Smooth muscle cell of the brain vasculature (primary cell): ENCODE results near the gene MNDA.

Experiments used
- DNase-seq: peaks from one replicate; pipeline ENCODE4 v3.0.0-alpha.2; 2012; ENCODE audit warnings: low read depth, low spot score

MNDA gene

DNA sequence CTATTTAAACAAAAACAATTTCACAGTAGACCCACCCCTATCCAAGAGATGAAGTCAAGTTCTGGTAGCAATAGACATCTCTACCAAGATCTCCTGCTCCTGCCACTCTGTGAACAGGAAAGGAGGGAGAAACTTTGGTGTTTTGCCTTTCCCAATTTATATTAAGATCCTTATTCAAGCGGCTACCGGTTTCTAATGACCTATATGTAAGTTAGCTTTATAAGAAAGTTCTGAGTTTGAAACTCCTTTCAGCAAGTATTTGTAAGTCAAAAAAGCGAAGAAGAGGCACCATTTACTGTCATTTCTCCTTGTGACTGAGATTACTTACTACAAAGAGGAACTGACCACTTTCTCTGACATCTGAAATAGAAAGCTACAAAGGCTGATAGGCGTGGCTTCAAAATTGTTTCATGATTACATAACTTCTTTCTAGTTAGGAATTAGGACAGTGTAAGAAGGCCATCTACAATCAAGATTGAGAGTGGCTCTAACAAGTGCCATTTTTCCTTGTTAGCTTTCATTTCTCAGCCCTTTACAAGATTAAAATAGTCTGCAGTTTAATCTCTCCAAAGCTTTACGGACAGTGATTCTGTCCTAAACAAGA, at the start of gene MNDA:
Gene MNDA (plus strand): TSS at position 448 of the 604 bp plus-strand sequence. CDS start 10,803 bp downstream, outside the sequence.
- DNase-seq: no peak

DNA sequence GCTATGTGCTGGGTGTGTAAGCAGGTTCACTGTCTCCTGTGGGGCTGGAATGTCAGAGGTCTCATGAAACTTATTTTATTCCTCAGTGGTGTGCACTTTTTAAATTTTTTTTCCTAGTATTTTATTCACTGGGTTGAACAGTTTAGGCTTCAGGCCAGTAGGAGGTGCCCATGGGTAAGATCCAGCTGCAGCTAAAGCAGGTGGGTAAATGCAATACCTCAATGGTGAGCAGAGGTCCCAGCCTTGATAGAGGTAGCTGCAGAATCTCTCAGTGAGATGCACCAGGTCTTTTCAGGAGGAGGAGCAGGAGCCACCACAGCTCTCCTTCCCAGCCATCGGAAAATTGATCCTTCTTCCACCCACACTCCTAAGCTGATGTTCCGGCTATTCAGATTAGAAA, 37.5 kb upstream of the MNDA start:
- DNase-seq: no peak

DNA sequence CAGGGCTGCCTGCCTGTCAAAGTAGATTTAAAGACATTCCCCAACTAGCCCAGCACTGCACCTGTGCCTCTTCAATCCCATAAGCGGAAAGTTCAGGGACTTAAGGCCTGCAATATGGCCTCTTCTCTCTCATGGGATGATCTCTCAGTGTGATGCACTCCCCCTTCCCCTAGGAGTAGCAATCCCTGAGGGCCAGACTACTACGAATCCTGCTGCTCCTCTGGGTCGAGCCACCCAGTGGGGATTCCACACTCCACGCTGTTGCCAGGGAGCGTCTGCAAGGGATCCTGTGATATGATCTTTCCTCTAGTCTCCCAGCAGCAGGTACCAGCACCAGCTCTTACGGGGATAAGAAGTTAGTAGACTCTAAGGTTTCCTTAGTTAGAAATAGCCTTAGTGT, 36.9 kb upstream of the MNDA start:
- DNase-seq: no peak

DNA sequence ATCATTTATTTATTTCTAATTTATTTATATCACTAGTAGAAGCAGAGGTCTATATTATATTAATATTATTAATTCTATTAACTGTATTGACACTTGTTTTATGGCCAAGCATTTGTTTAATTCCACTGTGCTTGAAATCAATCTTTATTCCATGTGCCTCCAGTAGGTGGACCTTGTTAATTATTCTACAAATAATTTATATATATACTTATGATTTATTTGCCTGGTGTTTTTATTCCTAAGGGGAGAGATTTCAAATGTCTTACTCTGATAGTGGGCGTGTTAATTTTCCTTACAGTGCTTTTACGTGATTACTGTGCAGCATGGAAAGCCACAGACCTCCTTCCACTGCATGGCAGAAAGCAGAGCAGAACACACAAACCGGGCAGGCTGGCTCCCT, 32.6 kb upstream of the MNDA start:
- no peak for DNase-seq

DNA sequence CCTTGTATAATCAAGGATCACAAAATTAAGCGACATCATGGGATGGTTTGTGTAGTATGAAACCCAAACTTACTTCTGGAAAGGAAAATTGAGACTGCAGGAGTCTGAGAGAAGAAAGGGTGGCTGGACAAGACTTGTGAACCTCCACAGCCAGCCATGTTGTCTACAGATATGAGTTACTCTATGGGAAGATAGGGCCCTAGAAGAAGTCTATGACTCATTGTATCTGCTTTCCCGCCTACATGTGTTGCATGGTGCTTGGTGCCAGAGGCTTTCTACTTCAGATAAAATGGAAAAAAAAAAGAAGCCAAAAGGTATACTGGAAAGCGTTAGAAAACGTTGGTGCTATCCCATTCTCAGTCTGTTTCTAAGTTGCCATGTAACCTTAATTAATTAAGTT, 31.5 kb upstream of the MNDA start:
- DNase-seq: no peak

DNA sequence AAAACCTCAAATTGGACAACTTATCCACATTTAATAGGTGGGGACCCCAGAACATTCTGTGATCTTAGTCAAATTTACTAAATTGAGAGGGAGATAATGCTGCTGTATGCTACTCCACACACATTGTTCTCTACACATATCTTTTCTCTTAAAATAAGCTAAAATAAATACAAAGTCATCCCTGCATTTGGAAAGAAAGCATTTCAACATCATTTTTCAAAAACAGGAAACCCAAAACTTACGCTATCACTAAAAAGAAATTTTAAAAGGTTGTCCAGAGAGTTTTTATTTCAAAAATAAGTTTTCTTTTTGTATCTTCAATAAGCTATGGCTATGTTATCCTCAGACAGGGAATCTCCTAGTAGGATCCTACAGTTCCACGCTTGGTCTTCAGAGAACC, 30.6 kb upstream of the MNDA start:
- DNase-seq: no peak

DNA sequence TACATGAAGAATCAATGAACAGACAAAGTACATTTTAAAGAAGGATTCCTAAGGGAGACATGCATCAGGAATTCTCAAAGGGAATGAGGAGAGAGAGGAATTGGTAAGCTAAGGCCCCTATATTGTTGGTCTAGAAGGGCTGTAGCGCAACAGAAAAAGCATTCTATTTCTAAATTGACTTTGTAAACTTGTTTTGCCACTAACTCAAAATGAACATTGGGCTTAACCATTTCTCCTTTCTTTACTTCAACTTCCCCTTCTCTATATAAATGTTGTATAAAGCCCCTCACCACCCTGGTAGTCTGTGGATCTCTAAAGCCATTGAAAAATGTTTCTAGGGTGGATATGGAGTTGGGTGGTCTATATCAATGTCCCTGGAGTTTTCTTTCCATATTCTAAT, 29.8 kb upstream of the MNDA start:
- no peak for DNase-seq

DNA sequence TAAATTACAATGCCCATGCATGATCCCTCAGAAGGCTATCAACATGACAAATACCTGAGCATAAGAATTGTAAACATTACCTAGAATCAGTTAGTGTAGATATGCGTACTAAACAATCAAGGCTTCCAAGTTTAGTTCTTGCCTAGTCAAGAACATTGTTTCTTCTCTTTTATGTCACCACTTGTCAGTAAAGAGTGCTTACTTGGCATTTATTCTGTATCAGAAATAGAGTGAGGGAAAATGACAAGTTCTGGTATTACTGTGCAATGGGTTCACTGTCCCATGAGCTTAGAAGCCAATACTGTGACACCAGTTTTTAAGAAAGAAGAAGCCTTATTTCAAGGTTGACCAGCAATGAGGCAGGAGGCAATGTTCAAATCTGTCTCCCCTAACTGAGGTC, 27.5 kb upstream of the MNDA start:
- no peak for DNase-seq

DNA sequence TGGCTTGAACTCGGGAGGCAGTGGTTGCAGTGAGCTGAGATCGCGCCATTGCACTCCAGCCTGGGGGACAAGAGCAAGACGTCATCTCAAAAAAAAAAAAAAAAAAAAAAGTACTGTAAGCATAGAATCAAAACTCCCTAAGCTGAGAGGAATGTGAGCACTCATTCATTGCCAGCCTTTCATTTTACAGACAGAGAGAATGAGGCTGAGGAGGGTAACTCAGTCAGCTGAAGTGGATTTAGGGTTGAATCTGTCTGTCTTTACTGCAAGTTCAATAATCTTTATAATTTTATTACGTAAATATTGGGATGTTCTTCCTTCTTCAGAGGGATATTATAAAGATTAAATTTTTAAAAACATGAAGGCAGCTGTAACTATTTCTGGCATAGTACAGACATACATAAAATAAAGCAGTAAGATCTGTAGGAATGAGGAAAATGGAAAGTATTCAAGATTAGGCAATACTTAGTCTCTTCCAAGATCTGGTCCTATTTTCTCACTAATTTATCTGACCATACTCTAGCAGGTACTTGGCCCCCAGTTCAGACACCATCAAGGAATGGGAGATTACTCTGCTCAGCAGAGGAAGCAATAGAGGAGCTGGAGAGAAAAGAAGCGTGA, 24.1 kb upstream of the MNDA start:
- no peak for DNase-seq

DNA sequence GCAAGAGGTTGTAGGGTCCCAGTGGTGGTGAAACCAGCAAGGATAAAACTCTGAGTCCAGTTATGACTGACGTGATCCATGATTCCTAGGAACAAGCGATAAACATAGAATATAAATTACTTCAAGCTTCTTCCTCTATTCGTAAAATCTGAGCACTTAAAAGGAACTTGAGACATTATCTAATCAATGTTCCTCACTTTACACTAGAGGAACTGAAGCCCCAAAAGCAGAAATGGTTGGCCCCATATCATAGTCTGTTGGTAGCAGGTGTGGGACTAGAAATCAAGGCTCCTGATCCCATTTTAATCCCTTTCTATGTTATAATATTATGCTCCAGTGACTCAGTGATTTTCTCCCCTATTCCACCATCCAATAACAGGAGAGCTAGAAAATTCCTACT, 21.9 kb upstream of the MNDA start:
- DNase-seq: no peak

DNA sequence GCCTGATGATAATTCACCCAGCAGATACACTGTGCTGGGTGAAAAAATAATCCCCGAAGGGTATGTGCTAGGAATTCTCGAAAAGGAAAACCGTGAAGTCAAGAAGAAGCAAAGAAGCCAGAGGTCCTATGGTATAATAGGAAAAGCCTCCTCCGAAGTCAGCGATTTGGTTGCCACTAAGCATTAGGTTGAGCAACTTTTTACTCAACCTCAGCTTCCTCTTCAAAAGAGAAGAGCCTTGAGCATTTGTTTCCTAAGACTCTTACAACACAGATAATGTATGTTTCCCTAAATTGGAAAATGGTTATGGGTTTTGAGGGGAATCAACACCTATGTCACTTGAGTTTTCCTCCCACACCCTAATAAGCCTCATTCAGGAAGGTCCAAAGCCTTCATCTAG, 21.3 kb upstream of the MNDA start:
- no peak for DNase-seq

DNA sequence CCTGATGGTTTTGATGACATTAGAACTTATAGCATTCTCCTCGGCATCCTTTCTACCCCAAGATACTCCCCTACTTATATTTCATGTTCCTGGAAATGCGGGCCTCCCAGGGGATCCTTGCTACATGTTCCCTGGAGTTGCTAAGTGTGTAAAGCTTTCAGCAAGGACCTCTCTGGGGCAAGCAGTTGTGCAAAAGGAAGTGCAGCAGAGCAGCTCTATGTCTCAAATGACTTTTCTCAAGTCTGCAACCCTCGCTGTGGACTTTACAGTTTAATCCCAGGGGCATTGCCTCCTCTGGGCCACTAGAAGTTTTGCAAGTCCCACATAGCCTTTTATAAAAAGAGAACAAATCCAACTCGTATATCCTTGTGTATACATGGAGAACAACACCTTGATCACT, 20.8 kb upstream of the MNDA start:
- no peak for DNase-seq

DNA sequence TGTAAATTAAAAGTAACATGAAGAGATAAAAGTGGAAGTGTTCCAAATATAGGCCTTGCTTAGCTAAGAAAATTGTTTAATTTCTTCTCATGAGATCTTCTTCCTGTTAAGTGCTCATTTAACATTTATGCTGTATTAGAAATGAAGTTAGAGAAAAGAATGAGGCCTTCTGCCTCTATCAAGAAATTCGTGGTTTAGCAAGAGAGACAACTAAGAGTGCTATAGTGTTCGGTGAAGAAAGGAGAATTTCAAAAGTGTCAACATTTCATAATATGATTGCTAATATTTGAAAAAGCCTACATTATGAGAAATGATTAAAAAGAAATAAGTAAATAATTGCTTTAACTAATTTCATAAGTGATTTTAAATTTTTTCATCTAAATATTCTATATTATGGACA, 18.8 kb upstream of the MNDA start:
- DNase-seq: no peak

DNA sequence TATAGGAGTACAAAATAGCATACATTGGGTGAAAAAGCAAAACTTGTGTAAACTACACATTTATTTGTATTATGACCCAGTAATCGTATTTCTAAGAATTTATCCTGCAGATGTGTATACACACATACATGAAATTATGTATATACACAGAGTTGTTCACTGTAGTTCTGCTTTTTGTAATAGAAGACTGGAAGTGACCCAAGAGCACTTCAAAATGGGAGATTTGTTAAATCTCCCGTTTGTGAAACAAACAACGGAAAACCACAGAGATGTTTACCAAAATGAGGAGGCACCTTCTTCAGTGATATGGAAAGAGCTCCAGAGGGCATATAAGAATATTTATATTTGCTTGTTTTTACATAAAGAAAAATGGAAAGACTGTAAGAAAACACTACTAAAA, 18.0 kb upstream of the MNDA start:
- DNase-seq: no peak

DNA sequence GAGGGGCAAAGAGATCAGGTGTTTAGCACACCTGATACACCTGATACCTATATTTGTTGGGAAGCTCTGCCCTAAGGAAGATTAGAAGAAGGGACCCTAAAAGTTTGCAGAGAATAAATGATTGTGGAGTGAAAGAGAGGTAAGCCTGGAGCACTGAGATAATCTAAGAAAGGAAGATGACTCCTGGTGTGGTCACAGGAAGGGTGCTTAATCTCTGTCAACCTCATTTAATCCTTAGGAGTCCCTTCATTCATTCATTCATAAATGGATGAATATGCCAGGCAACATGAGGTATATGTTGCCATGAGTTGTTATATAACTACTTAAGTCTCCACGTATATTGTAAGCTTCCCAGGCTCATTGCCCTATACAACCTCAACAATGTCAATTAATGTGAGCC, 16.2 kb upstream of the MNDA start:
- no peak for DNase-seq

DNA sequence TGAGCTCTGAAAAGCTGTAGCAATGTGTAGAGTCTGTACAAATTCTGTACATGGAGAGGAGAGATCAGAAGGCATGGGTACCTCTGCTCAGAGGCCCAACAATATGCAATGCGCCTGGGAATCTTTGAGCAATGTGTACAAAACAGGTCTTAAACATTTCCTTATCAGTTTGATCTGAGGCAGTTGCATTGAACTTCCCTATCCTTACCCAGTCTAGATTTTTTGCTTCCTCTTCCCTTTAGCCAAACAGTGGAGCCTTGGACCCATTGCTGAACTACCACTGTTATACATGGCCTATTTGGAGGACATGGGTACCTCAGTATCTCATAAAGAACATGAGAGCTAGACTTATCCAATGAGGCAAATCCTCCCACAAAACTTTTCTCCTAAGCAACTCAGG, 12.6 kb upstream of the MNDA start:
- DNase-seq: no peak

DNA sequence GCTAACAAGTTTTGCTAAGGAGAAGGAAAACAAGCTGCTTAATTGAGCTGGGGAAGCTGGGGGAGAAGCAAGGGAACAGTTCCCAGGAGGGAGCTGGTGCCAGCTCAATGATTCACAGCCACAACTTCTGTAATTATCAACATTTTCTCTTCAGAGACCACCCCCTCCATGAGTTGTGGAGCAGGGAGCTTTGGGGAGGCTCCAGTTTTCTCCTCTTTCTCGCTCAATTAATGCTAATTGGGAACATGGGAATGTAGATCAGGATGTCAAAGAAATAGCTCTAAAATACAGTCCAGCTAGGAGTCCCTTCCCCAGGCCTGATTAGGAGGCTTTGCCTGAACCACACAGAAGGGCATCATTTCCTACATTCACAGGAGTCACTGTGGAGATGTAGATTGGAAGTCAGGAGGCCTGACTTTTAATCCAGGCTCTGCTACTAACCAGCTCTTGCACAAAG, 12.1 kb upstream of the MNDA start:
- DNase-seq: no peak

DNA sequence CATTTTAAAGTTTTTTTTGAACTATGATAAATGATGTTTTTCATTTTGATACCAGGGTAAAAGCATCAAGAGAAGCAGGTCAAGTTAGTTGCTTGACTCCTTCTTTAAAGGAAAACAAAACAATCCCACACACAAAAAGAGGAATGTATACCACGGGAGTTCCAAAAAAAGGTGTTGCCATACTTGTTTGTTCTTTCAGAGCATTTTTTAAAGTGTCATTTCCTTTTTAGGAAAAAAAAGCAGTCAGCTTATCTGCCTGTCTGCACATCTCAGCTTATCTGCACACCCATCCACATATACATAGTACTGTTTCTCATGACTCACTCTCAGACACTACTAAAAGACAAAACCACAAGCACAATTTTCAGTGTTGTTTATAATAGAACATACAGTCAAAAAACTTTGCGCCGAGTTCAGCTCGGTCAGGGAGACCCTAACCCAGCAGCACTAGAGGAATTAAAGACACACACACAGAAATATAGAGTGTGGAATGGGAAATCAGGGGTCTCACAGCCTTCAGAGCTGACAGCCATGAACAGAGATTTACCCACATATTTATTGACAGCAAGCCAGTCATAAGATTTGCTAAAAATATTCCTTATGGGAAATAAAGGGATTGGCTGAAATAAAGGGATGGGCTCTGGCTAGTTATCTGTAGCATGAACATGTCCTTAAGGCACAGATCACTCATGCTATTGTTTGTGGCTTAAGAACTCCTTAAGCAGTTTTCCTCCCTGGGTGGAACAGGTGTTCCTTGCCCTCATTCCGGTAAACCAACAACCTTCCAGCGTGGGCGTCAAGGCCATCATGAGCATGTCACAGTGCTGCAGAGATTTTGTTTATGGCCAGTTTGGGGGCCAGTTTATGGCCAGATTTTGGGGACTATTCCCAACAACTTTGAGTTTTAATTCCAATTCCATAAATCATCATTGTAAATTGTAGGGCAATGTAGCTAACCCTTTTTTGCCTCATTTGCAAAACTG, 11.4 kb upstream of the MNDA start:
- DNase-seq: no peak

DNA sequence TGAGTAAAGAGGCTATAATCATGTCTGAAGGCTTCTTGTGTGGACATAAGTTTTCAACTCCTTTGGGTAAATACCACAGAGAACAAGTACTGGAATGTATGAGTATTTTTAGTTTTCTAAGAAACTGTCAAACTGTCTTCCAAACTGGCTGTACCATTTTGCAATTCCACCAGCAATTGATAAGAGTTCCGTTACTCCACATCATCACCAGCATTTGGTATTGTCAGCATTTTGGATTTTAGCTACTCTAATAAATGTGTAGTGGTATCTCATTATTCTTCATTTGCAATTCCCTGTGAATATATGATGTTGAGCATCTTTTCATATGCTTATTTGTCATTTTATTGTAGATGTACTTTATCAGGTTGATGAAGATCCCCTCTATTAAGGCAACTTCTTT, 9.4 kb upstream of the MNDA start:
- DNase-seq: no peak

DNA sequence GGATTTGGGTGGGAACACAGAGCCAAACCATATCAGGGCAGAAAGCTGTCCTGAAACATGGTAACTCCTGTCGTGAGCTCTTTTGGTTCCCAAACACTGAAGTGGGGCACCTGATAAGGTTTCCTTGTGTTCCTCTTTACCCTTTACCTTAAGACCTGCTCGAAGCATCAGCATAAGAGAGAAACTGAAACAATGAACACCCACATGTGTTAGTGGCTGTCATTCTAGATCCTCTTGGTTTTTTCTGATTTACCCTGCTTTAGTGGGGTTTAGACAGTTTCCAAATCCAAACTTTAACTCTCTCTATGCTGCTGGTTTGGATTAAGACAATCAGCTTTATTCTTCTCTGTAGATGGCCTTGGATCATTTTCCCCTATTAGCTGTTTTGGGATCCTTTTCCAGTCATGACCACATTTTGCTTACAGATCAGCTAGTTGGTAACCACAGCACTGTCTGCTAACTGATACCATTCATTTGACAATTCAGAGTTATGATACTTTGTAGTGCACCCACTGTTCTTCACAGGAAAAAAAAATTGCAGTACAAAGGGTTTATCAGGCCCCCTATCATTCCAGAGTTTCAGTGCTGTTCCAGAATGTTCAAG, 975 bp upstream of the MNDA start:
- no peak for DNase-seq

DNA sequence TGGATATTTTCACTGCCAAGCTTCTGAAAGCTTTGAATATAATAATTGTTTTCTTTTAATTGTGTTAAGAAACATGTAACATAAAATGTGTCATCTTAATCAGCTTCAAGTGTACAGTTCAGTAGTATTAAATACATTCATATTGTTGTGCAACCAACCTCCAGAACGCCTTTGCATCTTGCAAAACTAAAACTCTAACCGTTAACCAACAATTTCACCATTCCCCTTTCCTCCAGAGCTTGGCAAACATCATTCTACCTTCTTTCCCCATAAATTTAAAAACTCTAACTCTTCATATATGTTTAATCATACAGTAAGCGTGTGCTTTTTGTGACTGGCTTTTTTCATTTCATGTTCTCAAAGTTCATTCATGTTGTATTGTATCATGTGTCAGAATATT, 2.1 kb downstream of the MNDA start:
- DNase-seq: no peak

DNA sequence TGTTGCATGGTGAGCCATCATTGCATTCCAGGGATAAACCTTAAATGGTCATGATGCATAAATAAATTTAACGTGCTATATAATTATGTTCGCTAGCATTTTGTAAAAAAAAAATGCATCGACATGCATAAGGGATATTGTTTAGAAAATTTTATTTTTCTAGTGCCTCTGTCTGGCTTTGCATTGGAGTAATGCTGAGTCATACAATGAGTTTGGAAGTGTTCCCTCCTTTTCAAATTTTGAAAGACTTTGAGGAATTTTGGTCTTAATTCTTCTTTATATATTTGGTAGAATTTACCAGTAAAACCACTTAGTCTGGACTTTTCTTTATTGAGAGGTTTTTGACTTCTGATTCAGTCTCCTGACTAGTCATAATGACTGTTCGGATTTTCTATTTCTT, 4.9 kb downstream of the MNDA start:
- no peak for DNase-seq
